Measurements from ENCODE around the gene SIX2.

Gene SIX2

GRCh38 chr2:45001869-45002385 lies 7.3 kb downstream of the SIX2 start:
- DNase-seq (ENCODE audit: low read depth) = no peak

DNA sequence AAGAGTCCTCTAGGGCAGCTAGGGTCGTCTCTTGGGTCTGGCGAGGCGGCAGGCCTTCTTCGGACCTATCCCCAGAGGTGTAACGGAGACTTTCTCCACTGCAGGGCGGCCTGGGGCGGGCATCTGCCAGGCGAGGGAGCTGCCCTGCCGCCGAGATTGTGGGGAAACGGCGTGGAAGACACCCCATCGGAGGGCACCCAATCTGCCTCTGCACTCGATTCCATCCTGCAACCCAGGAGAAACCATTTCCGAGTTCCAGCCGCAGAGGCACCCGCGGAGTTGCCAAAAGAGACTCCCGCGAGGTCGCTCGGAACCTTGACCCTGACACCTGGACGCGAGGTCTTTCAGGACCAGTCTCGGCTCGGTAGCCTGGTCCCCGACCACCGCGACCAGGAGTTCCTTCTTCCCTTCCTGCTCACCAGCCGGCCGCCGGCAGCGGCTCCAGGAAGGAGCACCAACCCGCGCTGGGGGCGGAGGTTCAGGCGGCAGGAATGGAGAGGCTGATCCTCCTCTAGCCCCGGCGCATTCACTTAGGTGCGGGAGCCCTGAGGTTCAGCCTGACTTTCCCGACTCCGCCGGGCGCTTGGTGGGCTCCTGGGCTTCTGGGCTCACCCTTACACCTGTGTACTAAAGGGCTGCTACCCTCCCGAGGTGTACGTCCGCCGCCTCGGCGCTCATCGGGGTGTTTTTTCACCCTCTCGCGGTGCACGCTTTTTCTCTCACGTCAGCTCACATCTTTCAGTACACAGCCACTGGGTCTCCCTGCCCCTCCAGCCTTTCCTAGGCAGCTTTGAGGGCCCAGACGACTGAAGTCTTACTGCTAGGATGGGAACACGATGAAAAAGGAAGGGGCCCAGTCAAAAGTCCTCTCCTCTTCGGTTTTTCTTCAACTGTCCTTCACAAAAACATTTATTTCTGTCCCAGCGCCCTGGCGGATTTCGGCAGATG lies 8.1 kb downstream of the SIX2 start:
- DNase-seq (ENCODE audit: low read depth) = no peak

- DNase-seq (ENCODE audit: low read depth) = no peak
These were observed 8.8 kb downstream of the SIX2 start for GRCh38 chr2:45000341-45000901.

DNA sequence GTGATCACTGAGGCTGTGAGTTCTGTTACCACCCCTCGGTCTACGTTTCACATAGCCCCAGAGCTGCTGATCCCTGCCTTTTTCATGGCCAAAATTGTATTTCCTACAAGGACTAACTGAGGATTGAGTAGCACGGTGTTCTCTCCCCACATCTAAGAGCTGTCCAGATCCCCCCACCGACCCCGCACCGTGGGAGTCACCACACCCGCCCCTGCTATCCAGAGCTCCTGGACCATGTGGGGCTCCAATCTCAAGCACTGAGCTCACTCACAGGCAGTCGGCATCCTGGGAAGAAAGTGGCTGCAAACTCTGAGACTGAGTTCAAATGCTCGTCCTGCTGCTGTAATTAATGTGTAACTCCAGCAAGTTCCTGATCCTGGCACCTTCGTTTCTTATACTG lies 9.7 kb downstream of the SIX2 start:
- no peak for DNase-seq (ENCODE audit: low read depth)

DNA sequence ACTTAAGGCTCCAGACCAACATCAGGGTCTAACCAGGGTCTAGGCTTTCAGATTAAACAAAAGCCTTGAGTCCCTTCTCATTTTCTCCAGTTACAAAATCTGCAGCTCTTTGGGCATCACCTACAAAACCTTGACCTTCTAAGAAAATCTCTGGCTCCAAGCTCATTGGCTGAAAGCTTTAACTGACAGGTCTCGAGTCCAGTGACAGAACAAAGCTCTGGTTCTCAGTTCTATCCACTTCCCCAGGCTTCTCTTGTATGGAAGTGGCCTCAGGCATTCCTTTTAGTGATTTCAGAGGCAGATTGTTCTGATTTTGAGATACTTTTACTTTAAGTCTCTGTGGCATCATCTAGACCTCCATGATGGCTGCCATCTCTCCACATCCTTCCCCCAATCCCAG lies 11.3 kb downstream of the SIX2 start:
- no peak for DNase-seq (ENCODE audit: low read depth)

DNA sequence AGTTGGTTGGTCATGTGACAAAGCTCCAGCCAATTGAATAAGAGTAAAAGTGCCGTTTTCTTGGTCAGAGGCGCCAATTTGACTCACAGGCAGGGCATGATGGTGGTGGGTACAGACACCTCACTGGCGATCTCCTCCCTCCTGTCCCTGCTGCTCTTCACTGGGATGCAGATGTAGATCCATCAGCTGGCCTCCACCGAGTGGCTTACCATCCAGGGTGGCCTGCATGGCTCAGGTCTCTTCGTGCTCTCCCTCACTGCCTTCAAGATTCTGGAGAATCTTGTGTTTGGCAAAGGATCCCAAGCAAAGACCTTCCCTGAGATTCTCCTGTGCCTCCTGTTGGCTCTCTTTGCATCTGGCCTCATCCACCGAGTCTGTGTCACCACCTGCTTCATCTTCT lies 12.9 kb downstream of the SIX2 start:
- no peak for DNase-seq (ENCODE audit: low read depth)

DNA sequence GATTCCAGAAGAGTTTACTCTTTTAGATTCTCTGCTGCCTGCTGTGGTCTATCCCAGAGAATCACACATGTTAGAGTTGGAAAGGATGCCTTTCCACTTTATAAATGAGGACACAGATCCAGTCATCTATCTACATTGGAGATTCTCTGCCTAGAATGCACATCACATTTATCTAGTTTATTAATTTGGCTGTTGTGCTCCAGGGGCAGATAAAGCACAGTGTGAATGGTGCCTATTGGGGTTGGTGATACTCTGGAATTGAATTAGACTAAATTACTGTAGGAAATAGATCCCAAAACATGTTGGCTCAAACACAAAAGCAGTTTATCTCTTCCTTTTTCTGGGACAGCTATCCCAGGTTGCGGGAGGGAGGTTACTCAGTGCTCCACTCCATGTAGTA lies 14.9 kb downstream of the SIX2 start:
- DNase-seq (ENCODE audit: low read depth) = no peak

DNA sequence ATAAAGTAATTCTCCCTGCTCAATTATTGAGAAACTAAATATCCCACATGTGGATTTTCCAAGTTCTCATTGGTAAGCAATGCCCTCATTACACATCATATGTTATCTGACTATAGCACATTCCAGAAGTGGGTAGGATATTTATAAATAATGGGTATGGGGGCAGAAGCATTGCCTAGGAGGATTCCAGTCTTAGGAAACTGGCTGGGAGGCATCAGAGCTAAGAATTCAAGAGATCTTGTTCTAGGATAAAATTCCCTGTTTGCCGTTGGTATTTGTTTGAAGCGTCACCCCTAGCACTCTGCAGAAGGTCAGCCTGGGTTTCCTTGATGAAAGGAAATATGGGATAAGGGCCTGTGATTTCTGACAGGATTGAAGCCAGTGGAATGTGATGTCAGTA lies 20.1 kb downstream of the SIX2 start:
- DNase-seq (ENCODE audit: low read depth) = no peak

- no peak for DNase-seq (ENCODE audit: low read depth)
These were observed 25.2 kb downstream of the SIX2 start for GRCh38 chr2:44983836-44984604.

- peak; percentile 44 for DNase-seq (ENCODE audit: low read depth)
These were observed 27.5 kb downstream of the SIX2 start for GRCh38 chr2:44981714-44982108.

DNA sequence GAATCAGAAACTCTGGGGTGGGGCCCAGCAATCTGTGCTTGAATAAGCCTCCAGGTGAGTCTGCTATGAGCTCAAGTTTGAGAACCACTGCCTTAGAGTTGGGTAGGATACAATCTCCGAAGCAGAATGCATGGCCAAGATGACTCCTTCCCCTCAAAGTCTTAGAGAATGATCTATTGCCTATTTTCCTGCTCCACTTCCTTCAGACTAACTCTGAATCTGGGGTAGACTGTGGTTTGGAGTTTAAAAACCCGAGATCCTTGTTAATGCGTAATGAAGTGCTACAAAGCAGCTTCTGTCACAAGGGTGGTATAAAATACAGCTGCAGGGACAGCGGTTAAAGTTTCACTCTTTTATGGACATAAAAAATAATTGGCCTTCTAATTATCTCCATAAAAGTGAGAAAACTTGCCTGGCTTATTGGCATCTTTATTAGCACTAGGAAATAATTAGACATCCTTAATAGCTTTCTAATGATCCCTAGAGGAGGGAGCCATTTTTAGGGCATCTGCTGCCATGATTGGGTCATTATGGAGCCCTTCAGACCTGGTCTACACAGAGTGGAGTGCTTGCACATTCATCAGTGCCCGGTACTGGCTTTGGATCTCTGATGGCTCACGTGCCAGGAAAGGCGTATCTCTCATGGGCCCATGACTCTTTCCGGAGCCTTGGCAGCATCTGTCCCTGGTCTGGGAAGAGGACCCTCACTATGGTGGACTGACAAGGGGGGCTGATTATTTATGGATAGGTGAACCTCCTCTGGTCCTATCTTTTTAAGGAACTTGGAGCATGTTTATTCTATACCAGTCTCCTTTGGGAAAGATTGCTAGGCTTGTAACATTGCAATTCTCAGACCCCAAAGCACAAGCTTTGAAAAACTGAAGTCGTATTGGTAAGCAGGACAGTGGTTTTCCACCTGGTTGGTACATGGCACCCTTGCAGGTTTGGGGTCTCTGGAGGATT lies 28.2 kb downstream of the SIX2 start:
- no peak for DNase-seq (ENCODE audit: low read depth)

DNA sequence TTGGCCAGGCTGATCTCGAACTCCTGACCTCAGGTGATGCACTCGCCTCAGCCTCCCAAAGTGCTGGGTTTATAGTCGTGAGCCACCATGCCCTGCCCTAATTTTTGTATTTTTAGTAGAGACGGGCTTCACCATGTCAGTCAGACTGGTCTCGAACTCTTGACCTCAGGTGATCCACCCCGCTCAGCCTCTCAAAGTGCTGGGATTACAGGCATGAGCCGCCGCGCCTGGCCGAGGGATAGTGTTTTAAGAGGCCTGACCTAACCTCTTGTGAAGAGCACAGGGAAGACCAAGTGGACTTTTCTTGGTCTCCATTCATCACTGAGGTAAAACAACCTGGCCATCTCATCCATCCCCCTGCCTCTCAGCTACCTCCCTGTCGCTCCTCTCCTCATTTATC lies 29.7 kb downstream of the SIX2 start:
- DNase-seq (ENCODE audit: low read depth) = no peak

- DNase-seq (ENCODE audit: low read depth) = no peak
These were observed 33.4 kb downstream of the SIX2 start for GRCh38 chr2:44975571-44976450.

DNA sequence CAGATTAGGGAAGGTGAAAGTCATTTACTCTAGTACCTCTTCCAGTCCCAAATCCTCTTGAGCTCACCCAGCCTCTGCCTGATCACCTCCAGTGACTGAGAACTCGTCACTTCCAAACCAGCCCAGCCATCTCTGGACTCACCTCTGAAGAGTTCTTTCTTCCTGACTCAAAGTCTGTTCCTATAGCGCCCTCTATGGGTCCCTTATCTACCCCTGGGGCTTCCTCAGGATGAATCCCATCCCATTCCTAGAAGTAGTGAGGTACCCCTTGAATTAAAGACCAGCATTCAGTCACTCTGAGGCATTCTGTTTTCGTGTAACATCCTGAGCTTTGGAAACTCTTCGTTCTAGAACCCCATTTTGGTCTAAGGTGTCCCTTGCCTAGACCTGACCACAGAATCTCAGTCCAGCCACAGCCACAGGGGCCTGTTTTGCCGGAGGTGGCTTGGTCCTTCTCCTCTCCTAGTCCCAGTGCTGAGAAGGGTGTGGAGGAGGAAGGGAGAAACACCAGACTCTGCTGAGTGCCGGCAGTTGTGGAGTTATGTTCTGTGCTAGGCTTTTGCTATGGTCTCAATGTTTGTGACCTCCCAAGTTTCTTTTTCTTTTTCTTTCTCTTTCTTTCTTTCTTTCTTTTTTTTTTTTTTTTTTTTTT lies 35.1 kb downstream of the SIX2 start:
- DNase-seq (ENCODE audit: low read depth) = no peak

- no peak for DNase-seq (ENCODE audit: low read depth)
These were observed 36.3 kb downstream of the SIX2 start for GRCh38 chr2:44972771-44973535.

DNA sequence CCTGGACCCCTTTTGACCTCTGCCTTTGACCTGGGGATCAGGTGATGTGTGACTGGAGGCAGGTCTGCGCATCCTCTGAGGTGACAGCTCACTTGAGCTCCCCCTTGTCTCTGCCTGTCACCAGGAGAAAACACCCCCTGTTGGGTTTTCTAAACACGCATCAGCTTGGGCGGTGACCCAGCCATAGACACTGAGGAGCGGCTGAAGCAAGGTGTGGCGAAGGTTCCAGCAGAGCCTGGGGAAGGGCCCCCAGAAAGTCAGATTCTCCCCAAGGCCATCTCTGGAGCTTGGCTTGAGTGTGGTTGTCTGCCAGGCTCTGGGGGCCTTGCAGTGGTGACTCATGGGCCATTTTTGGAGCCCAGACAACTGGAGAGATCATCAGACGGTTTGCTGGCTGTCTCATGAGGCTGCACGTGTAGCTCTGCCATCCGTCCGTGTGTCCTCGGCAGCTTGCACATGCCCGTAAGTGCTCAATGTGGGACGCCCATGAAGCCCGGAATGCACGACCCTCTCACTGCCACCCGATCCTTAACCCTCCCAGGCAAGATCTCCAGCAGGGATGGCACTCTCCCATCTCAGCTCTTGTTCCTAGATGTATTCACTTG lies 38.3 kb downstream of the SIX2 start:
- no peak for DNase-seq (ENCODE audit: low read depth)

DNA sequence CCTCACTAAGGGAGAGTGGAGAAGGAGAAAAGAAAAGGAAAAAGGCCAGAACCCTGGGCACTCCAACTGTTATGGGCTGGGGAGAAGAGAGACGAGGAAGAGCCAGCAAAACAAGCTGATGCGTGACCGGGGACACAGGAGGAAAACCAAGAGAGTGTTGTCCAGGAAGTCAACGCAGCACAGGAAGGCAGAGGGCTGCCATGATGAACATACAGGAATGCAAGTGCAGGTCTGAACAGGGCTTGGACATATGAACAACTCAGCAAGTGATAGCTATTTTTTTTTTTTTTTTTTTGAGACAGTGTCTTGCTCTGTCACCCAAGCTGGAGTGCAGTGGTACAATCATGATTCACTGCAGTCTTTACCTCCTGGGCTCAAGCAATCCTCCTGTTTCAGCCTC lies 39.3 kb downstream of the SIX2 start:
- DNase-seq (ENCODE audit: low read depth) = no peak

- DNase-seq (ENCODE audit: low read depth) = no peak
These were observed 41.4 kb downstream of the SIX2 start for GRCh38 chr2:44967727-44968432.

Data from T follicular helper cell (primary cell).